ENCODE results near the gene CTBP2. TPM values are rescaled to one million over a fixed set of nuclear protein-coding genes. Genes with fewer than 3 reads are reported as not detected.

The CTBP2 gene
- total RNA-seq, 1 donor from 2014 or later, result 55.2 TPM

GRCh38 chr10:125134916-125135770, 25.2 kb downstream of the CTBP2 start:
- H3K9me3 ChIP-seq (ENCODE audit: low read depth), result no peaks in the 10 kb centered on the region
- no peak overlapping the region for H3K4me3 Mint-ChIP-seq
- H4K20me1 ChIP-seq (ENCODE audit: low read depth), result peaks cover 100% of the 10 kb centered on the region
- H3K4me1 ChIP-seq, result peaks cover 57% of the 10 kb centered on the region
- no peak overlapping the region for H3K4me3 ChIP-seq
- H3K36me3 Mint-ChIP-seq, result peaks cover 53% of the 10 kb centered on the region
- peaks cover 12% of the 10 kb centered on the region for H3F3A ChIP-seq (ENCODE audit: low read depth)
- H3K9ac ChIP-seq, result no peak overlapping the region
- H3K27me3 ChIP-seq, result no peaks in the 10 kb centered on the region
- no peak overlapping the region for H3K27ac Mint-ChIP-seq
- H3K27ac ChIP-seq, result no peak overlapping the region
- peaks cover 6% of the 10 kb centered on the region for H3K27me3 Mint-ChIP-seq (ENCODE audit: insufficient read depth, low read depth)
- TF ChIP-seq, protein P1, sequence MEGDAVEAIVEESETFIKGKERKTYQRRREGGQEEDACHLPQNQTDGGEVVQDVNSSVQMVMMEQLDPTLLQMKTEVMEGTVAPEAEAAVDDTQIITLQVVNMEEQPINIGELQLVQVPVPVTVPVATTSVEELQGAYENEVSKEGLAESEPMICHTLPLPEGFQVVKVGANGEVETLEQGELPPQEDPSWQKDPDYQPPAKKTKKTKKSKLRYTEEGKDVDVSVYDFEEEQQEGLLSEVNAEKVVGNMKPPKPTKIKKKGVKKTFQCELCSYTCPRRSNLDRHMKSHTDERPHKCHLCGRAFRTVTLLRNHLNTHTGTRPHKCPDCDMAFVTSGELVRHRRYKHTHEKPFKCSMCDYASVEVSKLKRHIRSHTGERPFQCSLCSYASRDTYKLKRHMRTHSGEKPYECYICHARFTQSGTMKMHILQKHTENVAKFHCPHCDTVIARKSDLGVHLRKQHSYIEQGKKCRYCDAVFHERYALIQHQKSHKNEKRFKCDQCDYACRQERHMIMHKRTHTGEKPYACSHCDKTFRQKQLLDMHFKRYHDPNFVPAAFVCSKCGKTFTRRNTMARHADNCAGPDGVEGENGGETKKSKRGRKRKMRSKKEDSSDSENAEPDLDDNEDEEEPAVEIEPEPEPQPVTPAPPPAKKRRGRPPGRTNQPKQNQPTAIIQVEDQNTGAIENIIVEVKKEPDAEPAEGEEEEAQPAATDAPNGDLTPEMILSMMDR (IDR thresholded peaks at IDR 0.05), result no peak
- no peak for TF ChIP-seq EZH2 (IDR thresholded peaks at IDR 0.05)
- TF ChIP-seq EZH2phosphoT487 (IDR thresholded peaks at IDR 0.05), result no peak
- no peaks in the 10 kb centered on the region for H3K36me3 ChIP-seq
- H3K4me2 ChIP-seq, result peak overlapping the region; percentile 18
- H2AFZ ChIP-seq (replicated peaks), result no peak overlapping the region
- no peak for DNase-seq (ENCODE audit: low spot score)
- H3K79me2 ChIP-seq (ENCODE audit: low read depth), result peaks cover 100% of the 10 kb centered on the region
- H3K4me1 Mint-ChIP-seq, result peaks cover 38% of the 10 kb centered on the region
- H3K9me3 Mint-ChIP-seq, result peaks cover 2% of the 10 kb centered on the region

DNA sequence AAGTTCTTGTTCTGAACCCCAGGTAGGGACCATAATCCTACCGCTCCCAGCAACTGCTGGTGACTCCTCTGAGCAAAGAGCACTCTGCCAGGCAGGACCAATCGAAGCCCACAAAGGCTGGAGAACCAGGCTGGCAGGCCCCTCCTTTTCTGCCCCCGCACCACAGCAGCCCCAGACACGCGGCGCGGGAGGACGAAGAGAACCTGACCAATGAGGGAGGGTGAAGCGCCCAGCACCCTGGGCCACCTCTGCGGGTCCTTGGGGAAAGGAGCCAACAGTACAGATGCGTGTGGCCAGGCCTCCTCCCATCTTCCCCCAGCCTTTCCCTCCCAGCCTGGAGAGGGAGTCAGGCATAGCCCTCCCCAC, 25.9 kb downstream of the CTBP2 start:
- TF ChIP-seq, protein P1 (IDR thresholded peaks at IDR 0.05), result no peak
- TF ChIP-seq EZH2phosphoT487 (IDR thresholded peaks at IDR 0.05) (no peak), EZH2 (IDR thresholded peaks at IDR 0.05) (no peak)
- H3K27ac ChIP-seq, result peak overlapping the region; percentile 61
- DNase-seq (ENCODE audit: low spot score), result no peak
- Mint-ChIP-seq H3K36me3 (peaks cover 49% of the 10 kb centered on the region), H3K4me3 (no peak overlapping the region), H3K4me1 (peaks cover 38% of the 10 kb centered on the region), H3K27ac (peak overlapping the region; percentile 60), H3K27me3 (ENCODE audit: insufficient read depth, low read depth) (peaks cover 6% of the 10 kb centered on the region), H3K9me3 (peaks cover 2% of the 10 kb centered on the region)
- H3K9ac ChIP-seq, result no peak overlapping the region
- no peak overlapping the region for H2AFZ ChIP-seq (replicated peaks)
- no peaks in the 10 kb centered on the region for H3K36me3 ChIP-seq
- peak overlapping the region; percentile 61 for H3K4me2 ChIP-seq
- no peak overlapping the region for H3K4me3 ChIP-seq
- peaks cover 100% of the 10 kb centered on the region for H4K20me1 ChIP-seq (ENCODE audit: low read depth)
- peaks cover 12% of the 10 kb centered on the region for H3F3A ChIP-seq (ENCODE audit: low read depth)
- H3K4me1 ChIP-seq, result peaks cover 57% of the 10 kb centered on the region
- H3K27me3 ChIP-seq, result no peaks in the 10 kb centered on the region
- H3K79me2 ChIP-seq (ENCODE audit: low read depth), result peaks cover 100% of the 10 kb centered on the region
- H3K9me3 ChIP-seq (ENCODE audit: low read depth), result no peaks in the 10 kb centered on the region

DNA sequence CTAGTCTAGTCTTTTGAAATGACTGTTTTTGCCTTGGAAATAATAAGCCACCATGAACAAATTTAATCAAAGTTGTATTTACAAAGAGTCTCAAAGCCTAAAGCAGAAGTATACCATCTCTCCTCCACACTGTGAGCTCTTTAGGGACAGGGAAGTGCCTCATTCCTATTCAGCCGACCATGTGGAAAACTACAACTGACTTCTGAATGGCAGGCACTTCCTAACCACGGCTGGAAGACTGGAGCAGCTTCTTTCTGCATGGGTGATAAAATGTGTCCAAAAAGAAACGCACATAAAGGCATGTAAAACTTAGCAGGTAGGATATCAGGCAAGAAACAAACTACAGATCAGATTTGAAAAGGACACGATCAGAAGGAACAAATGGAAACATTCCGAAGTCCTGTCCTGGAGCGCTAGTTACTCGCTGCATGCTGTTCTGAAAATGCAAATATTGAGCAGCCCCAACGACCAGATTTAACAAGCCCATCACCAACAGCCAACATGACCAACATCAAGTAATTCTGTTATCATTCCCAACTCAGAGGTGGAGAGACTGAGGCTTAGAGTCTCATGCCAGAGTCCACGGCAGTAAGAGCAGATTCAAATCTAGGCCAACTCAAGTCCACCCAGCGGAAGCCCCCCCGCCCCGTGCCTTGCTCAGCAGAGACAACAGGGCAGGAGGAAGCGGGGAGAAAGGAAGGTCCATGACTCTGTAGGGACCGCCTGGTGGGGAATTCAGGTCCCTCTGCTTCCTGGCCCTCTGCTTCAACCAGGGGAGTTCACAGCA, 26.5 kb downstream of the CTBP2 start:
- Mint-ChIP-seq H3K9me3 (peaks cover 2% of the 10 kb centered on the region), H3K36me3 (peaks cover 52% of the 10 kb centered on the region), H3K27ac (peak overlapping the region; percentile 60), H3K4me3 (peak overlapping the region; percentile 35), H3K27me3 (ENCODE audit: insufficient read depth, low read depth) (peaks cover 6% of the 10 kb centered on the region), H3K4me1 (peaks cover 38% of the 10 kb centered on the region)
- Histone ChIP-seq H3K79me2 (ENCODE audit: low read depth) (peaks cover 100% of the 10 kb centered on the region), H3K9ac (no peak overlapping the region), H4K20me1 (ENCODE audit: low read depth) (peaks cover 100% of the 10 kb centered on the region), H2AFZ (replicated peaks) (no peak overlapping the region), H3K4me3 (peak overlapping the region; percentile 20), H3K36me3 (peaks cover 2% of the 10 kb centered on the region), H3K9me3 (ENCODE audit: low read depth) (no peaks in the 10 kb centered on the region), H3K27ac (peak overlapping the region; percentile 61), H3K4me2 (peak overlapping the region; percentile 61), H3K27me3 (no peaks in the 10 kb centered on the region), H3F3A (ENCODE audit: low read depth) (peaks cover 12% of the 10 kb centered on the region), H3K4me1 (peaks cover 57% of the 10 kb centered on the region)
- TF ChIP-seq, protein P1 (IDR thresholded peaks at IDR 0.05), result no peak
- no peak for TF ChIP-seq EZH2 (IDR thresholded peaks at IDR 0.05)
- no peak for TF ChIP-seq EZH2phosphoT487 (IDR thresholded peaks at IDR 0.05)
- peak; percentile 51 for DNase-seq (ENCODE audit: low spot score)

All from neural progenitor cell (in vitro differentiated cells).